DMS114 treated with DMSO at 0.1 percent for 48 hours (cell line): ENCODE data around the gene CAMK1G.

Source experiments
- DNase-seq: peaks from one replicate; lab custom pipeline; 2025; ENCODE audit not compliant: unreplicated experiment; lab: John Stamatoyannopoulos, UW

Gene CAMK1G

DNA sequence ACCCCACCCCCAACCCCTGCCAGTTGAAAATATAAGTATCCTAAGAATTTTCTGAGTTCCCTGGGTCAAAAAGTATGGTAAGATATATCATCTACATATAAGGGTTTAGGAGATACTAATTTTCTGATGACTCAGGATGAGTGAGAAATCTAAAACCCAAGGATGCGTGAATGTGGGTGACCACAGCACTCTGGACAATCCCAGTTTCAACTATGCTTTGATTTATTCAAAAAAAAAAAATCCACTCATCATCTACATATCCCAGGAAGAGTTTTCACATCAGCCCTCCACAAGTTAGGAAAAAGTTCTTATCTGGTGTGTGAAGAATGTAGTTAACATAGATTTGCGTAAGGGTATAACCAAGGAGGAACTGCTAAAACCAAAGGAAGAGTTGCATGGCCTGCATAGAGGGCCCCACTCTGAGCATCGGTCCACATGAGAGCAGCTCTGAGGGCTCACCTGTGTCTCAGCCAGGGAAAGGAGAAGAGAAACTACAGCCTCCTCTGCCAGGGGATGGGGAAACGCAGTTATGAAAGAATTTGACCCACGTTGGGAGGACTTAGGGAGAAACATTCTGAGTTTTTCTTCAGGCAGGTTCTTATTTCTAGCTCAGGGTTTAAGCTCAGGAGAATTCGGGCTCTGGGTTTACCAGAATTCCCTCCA lies 50.0 kb downstream of the CAMK1G start:
- no peak for DNase-seq

DNA sequence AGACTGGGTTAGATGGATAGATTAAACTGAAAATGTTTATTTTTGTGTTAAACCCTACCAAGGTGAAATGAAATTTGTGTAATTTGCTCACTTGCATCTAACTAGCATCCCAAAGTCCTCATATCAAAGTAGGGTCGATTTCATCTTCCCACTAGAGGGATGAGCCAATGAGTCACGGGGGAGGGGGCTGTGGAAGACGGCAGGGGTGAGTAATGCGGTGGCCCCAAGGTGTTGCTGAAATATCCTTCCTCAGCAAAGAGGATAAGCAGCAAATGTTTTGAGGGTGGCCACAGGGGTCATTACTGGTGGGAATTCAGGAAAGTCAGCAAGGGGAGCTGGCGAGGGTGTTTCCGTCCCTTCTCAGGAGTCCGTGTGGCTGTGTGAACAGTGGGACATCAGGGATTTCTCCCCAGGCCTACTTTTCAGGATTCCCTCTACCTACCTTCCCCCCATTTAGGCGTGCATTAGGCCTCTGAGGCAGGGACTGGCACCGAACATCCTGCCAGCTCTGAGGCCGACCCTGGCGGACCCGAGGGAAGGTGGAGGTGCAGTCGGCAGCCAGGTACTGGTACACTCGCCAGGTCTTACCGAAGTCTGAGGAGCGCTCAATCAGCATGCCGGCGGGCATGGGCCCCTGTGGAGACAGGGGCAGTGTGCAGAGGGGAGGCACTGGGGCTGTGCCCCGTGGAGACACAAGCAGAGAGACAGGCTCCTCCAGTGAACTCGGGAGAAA lies 50.7 kb downstream of the CAMK1G start:
- no peak for DNase-seq

DNA sequence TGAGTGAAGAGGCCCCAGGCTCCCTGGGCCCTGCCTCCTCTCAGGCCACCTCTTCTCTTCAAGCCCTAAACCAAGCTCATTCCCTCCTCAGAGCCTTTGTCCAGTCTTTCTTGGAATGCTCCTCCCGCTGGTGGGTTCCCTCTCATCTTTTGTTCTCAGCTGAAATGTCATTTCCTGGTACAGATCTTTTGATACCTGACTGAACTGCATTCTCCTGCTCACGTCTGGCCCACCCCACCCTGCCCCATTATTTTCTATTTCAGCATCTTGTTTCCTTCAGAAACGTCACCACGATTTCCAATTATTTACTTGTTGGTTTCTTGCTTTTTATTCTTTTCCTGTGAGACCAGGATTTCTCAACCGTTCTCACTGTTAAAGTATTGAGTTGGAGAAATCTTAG lies 52.3 kb downstream of the CAMK1G start:
- DNase-seq = no peak

DNA sequence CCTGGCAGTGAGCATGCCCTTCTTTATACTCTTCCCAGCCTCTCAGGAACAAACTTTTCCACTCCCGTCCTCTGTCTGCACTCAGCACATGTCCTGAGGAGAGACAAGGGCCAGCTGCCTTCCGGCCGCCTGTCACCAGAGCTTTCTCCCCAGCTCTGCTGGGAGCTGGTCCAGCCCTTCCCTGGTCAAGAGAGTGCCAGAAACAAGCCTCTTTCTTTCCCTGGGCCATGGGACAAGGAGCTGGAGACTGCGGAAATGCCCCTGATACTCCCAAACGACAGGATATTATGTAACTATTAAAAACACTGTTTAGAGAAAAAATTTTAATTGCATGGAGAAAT lies 58.3 kb downstream of the CAMK1G start:
- no peak for DNase-seq

DNA sequence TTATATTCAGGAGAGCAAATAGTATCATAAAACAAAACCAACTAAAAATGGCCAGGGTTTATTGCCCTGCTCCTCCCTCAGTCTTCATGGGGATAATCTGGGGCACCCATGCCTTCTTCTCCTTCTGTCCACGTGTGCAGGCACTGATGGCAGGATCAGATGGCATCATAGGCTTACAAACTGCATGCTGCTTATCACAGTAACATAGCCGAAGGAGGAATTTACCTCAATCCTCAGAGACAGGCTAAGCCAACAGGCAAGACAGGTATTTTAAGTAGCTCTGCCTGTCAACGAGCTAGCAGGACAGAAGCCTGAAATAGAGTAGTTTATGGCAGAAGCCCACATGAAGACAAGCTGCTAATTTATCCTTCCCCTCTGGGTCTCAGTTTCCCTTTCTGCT lies 59.3 kb downstream of the CAMK1G start:
- no peak for DNase-seq

DNA sequence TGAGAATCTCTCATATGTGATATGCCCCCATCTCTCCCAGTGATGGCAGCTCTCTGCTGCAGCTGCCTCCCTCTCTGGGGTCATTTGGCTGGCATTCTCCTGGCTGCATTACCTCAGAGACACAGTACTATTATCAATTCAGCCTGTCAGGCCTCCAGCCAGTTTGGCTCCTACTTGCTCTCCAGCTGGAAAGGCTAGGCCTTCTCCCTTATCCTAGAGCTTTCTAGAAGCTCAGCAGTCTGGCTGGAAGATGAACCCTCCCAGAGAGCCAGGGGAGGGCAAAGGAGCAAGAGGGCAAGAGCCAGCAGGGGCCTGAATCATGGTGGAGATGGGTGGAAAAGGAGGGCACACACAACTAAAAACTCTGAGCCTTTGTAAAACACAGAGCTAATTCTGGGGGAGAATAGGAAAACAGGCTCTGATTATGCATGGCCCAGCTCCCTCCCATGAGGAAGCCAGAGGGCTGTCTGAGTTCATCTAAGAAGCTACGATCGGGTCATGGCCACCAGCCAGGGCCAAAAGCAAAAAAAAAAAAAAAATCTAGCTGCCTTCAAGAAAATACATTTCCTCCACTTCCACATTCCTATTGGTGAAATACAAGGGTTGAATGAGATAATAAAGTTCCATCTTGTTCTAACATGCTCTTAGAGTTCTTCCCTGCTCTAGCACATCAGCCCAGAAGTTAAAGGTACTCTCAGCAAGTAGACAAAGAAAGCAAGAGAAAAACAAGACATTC lies 59.9 kb downstream of the CAMK1G start:
- DNase-seq = no peak

DNA sequence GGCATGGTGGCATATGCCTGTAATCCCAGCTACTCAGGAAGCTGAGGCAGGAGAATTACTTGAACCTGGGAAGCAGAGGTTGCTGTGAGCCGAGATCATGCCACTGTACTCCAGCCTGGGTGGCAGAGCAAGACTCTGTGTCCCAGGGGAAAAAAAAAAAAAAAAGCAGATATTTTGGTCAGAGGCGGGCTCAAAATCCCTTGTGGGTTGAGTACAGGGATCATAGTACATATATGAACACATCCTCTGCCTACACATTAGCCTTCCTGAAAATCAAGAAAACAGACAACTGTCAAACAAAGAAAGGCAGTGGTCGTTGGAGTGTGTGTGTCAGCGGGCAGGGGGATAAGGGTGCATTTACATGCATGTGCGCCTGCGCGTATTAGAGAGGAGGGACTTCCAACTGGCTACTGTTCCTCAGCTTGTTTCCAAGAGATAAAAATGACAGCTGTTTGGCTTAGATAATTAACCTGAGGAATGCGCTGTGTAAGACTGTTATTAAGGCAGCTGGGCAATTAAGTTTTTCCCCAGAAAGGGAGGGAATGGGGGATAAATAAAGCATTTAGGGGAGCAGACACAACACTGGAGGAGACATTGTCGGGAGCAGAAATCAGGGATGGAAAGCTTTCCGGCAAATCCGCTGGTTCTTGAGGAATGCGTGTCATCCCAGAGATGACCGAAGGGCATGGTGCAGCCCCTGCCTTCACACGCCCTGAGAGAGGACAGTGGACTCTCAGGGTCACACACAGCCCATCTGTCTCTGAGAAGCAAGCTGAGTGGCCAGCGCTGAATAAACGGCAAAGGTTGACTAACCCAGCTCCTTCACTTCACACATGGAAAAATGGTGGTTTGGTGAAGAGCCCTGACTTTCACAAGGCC lies 62.3 kb downstream of the CAMK1G start:
- DNase-seq = no peak

DNA sequence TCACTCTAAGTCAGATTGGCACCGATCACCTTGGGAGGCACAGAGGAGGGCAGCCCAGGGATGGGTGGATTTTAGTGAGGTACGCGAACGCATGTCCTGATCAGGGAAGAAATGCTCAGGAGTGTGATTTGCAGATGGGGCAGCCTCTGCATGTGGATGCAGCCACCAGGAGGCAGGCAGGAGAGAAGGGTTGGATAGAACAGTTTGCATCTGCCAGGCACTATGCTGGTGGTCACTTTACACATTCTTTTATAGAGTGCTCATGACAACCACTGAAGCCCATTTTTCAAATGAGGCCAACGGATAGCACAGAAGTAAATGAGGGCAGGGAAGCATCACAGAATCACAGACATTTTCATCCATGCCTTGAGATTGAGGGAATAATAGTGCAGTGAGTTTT lies 63.0 kb downstream of the CAMK1G start:
- no peak for DNase-seq

DNA sequence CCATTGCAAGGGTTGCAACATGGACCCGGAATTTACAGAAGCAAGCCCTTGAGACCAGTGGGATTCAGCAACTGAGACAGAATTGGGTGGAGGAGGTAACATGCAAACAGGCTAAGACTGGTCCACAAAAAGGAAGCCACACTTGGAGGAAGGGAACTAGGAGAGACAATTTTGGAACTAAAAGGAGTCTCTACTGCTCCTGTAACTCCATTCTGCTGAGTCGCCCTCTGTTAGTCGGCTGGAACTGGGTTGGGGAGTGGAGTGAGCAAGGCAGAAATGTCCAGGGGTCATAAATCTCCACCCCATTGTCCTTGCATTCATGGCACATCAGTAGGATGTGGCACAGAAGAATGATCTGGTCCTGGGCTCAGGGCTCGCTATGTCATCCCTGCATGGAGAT lies 63.6 kb downstream of the CAMK1G start:
- no peak for DNase-seq

DNA sequence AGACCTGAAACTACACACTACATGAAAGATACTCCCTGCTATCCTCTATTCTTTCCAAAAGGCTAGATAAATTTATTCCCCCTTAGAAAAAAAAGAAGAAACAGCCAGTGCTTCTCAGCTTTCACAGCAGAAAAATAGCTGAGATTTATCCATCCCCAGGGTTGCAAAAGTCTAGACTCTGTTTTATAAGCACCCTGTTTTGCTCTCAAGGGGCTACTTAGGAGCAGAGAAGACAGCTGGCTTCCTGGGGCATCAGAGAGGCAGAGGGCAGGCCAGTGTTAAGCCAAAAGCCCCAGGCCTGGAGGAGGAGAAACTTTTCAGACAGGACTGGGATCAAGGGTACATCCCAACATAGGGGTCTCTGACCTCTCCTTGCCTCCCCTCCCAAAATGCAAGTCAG lies 64.8 kb downstream of the CAMK1G start:
- no peak for DNase-seq

DNA sequence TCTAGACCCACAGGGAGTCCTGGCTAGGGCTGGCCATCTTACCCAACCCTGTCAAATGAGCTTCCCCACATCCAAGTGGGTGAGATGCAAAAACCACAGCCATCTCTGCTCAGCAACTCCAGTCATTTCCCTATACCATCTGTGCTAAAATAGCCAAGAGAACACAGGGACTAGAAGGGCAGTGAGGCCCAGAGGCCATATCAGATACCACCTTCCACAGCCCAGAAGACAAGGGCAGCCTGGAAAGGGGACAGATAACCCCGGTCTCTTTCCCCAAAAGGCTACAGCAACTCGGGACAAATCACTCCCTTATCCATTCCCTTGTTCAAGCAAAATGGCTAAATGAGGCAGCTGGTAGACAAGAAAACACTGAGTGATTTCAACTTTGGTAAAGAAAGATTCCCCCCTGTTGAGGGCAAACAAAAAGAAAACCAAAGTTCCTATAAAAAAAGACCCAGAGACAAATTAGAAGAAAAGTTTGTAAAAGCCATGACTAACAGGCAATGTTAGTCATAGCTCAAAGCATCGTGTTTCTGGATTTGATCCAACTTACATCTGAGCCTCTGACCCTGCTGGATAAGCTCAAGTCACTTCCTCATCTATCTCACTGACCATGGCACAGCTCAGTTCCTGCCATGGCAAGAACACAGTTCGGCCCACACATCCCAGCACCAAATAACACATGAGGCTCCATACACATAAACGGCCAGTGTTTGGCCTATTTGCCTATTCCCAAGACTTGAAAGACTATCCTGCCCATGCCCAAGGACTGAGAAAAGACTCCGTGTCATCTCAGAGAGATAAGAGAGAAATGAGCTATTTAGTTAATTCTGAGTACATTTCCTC lies 65.6 kb downstream of the CAMK1G start:
- DNase-seq = no peak

DNA sequence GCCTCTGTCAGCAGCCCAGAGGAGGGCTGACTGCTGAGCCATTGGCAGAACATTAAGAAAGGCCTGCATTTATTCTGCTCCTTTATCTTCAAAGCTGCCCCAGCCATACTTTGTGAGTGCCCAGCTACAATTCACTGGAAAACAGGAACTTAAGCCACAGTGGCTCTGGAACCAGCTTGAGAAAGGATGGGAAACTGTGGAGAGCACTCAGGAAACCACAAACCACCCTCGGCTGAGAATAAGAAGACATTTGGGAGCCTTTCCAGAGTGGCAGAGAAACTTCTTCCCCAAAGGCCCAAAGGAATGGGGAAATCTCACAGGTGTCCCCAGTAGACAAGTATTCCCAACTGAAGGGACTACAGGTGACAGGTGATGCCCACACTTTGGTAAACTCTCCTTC lies 66.9 kb downstream of the CAMK1G start:
- DNase-seq = no peak

DNA sequence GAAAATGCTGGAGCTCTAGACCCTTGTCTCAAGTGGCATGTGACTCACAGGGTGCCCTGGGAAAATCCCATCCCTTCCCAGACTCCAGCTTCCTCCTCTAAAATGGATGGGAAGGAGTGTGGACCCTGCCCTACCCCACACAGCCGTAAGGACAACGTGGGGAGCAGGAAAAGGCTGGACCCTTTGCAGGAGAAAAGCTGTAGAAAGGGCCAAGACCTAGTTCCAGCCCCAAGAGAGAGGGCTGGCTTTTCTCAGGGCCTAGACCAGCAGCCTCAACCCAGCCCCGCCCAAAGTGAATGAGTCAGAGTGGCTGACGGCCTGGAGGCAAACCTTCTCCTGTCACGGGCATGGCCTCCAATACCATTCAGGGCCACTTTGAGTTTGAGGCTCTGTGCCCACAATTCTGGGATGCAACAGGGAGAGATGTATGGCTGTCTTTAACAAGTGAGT lies 67.6 kb downstream of the CAMK1G start:
- no peak for DNase-seq

DNA sequence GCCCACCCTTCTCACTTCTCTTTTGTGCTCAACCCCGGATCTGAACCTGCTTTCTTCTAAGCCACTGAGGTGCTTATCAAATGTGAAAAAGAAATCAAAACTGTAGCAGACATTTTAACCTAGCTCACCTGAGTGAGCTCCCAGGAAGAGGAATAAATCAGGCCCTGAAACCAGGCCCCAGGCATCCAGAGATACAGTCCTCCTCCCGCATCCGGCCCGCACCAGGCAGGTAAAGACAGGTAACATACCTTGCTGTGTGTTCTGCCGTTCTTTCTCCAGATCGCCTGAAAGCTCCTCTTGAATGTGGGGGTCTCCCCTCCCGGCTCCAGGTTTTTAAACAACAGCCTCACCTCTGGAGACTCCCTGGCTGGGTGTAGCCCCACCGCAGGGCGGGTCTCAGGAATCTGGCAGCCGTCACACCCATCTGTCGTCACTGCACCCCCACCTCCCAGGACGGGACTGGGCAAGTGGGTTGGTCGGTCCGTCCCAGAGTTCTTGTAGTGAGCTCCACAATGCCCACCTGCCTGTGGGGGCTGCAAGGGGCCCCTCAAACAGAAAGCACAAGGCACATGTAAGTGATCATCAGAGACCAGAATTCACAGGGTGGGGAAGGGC lies 68.7 kb downstream of the CAMK1G start, which contains the start of gene LAMB3:
Gene LAMB3 (minus strand): TSS at position 305 of the 615 bp plus-strand sequence. CDS start 1,481 bp downstream, outside the sequence.
- no peak for DNase-seq

DNA sequence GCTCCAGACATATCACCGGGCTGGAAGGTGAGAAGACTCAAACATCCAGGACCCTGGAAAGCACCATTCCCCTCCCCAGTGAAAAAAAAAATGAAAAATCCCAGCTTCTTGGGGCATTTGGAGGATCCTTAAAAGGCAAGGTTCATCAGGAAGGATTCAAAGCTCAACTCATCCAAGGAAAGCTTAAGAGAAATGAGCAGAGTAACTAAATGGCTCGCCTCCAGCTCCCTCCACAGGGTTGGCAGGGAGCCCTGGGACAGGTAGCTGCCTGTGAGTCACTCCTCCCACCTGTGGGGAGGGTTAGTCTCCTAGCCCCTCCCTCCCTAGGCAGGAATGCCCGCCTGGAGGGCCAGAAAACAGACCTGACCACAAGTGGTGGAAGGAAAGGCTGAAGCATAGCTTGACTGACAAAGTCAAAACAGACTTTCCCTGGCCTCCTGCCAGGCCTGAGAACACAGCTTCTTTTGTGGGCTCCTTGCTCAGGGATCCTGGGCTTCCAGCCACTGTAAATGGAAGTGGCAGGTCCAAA lies 69.4 kb downstream of the CAMK1G start:
- DNase-seq = no peak

DNA sequence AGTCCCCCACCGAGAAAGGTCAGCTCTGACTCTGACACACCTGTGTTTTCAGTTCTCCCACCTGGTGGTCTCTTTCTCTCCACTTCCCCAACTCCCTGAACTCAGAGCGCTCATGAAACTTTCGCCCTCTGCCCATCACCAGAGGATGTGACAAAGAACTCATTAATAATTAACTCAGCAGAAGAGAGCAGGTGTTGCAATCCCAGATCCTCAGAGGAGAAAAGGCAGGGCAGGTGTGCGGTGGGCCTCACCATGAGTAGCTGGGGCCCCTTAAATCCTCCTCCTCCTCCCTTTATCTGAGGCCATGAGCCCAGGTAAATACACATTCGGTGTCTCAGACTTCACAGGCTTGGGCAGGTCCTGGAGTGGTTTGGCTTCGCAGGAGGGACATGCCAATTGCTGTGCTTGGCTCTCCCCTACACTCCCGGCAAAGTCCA lies 70.4 kb downstream of the CAMK1G start:
- no peak for DNase-seq

DNA sequence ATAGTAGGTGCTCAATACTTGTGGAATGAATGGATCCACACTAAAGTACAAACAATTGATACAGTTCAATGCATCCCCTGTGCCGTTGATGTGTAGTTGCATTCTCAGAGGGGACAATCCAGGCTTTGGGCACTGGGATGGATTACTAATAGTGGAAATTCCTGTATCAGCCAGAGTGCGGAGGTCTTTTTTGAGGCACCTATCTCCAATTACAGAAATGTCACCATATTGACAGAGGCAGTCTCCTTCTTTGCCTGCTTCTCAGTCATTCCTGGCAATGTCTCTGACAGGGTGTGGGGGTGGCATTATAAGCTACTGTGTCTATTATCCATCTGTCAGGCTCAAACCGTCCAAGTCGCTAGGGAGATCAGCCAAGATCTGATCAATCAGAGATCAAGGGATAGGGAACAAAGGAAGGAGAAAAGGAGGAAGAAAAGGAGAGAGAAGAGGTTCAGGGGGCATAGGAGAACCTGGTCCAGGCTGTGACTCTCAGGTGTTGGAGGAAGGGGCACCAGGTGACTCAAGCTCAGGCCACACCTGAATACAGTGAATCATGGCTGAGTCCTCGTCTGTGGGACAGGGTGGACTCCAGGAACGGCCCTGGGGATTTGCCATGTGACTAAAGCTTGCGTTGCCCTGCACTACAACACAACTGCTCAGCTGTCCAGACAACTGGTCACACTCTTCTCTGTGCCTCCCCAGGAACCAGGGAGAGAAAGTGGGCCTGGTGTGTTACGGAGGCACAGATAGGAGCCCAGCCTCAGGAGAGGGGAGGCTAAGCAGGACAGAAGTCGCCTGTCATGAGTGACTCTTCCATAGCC lies 72.1 kb downstream of the CAMK1G start:
- no peak for DNase-seq

DNA sequence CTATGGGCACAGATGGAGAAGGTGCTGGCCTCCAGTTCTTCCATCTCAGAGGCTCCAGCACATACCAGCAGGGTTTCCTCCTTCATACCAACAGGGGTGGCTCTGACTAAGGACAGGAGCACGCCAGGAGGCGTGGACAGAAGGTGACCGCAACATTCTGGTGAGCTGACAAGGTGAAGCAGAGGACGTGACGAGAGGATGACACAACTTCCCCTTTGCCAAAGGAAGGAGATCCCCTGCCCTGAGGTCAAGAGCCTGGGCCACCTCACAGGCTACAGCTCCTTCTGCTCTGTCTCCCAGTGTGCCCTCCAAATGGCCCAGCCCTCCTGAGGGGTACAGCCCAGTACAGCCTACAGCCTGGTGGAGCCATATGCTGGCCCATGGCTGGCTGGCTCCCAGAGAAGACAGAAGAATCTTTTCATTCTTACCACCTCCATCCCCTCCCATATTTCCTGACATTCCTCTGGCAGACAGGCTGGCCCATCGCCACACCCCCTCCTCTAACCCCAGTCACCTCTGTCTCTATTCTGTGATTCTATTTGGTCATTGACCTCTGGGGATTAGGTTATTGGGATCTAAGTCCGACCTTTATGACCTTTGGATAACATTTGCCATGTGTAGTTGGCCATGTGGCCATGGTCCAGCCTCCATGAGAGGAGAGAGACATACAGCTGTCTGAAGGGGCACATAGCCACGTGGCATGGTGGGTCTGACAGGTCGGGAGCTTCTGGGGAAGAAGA lies 73.8 kb downstream of the CAMK1G start:
- no peak for DNase-seq
